ENCODE results near the gene GPR55. TPM values are rescaled to one million over a fixed set of nuclear protein-coding genes. Genes with fewer than 3 reads are reported as not detected.

GPR55 gene
- polyA plus RNA-seq, 1 donor from 2014 or later, result not detected

DNA sequence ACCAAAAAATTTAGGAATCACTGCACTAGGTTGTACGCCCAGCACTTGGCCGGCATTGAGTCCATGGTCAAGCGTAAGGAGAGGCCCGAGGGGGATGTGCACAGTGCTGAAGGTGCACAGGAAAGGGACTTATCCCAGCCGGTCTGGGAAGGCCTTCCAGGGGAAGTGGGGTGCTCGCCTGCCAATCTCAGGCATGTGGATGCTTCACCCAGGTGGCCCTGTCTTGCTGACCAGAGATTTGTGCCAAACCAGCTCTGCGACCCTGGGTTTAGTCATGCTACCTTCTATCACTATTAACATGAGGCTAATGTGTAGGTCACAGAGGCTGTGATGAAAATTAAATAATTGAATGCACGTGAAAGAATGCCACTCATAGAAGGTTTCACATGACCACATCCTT, 62.0 kb downstream of the GPR55 start:
- H3K9me3 ChIP-seq (ENCODE audit: low read length), result no peaks in the 10 kb centered on the region
- no peak overlapping the region for H3K4me3 ChIP-seq (ENCODE audit: low read length)

DNA sequence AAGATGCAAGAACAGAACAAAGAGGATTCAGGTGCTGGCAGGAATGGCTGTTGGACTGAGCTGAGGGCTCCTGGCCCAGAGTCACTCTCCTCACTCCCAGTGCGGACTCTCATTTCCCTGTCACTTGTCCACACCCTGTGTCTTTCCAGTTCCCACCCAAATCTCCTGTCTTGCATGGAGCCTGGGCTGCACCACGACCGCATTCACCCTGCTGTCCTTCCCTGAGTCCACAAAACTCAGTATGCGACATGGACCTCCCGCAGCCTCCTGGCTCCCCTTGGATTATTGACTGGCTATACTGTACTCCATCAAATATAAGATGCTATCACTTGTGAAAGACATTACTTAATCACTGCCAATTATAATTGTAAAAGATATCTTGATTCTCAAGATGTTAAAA, 62.8 kb downstream of the GPR55 start:
- no peak overlapping the region for H2AFZ ChIP-seq (ENCODE audit: low read depth, low read length)
- no peaks in the 10 kb centered on the region for H3K9me2 ChIP-seq (ENCODE audit: insufficient read depth, low read length)
- H4K20me1 ChIP-seq (ENCODE audit: insufficient read depth), result no peaks in the 10 kb centered on the region
- no peaks in the 10 kb centered on the region for H3K36me3 ChIP-seq (ENCODE audit: insufficient read depth, low read length)
- no peaks in the 10 kb centered on the region for H3K27me3 ChIP-seq (ENCODE audit: insufficient read depth, low read depth, low read length)
- no peak overlapping the region for H3K4me3 ChIP-seq (ENCODE audit: low read length)
- H3K9ac ChIP-seq (ENCODE audit: low read length), result no peak overlapping the region
- H3F3A ChIP-seq (ENCODE audit: insufficient read depth, low read length, poor library complexity, severe bottlenecking), result no peaks in the 10 kb centered on the region
- peaks cover 19% of the 10 kb centered on the region for H3K79me2 ChIP-seq (replicated peaks; ENCODE audit: insufficient read depth, low read length)
- no peak overlapping the region for H3K27ac ChIP-seq (ENCODE audit: low read length)
- H3K4me2 ChIP-seq (ENCODE audit: low read length), result no peak overlapping the region
- no peaks in the 10 kb centered on the region for H3K9me3 ChIP-seq (ENCODE audit: low read length)
- TF ChIP-seq SMC3 (conservative IDR thresholded peaks at IDR 0.05; ENCODE audit: poor library complexity) (no peak), TAF1 (IDR thresholded peaks at IDR 0.05; ENCODE audit: low read depth) (no peak), REST (IDR thresholded peaks at IDR 0.05; ENCODE audit: borderline replicate concordance) (no peak), RAD21 (conservative IDR thresholded peaks at IDR 0.05) (no peak), POLR2AphosphoS5 (IDR thresholded peaks at IDR 0.05) (no peak), CTCF (IDR thresholded peaks at IDR 0.05; ENCODE audit: poor library complexity, severe bottlenecking) (no peak)

More for the DNA sequence above, 62.0 kb downstream of the GPR55 start:
- H3K9ac ChIP-seq (ENCODE audit: low read length), result no peak overlapping the region
- no peaks in the 10 kb centered on the region for H4K20me1 ChIP-seq (ENCODE audit: insufficient read depth)
- peaks cover 25% of the 10 kb centered on the region for H3K79me2 ChIP-seq (replicated peaks; ENCODE audit: insufficient read depth, low read length)
- H3K9me2 ChIP-seq (ENCODE audit: insufficient read depth, low read length), result no peaks in the 10 kb centered on the region
- TF ChIP-seq SMC3 (conservative IDR thresholded peaks at IDR 0.05; ENCODE audit: poor library complexity) (no peak), EP300 (conservative IDR thresholded peaks at IDR 0.05; ENCODE audit: poor library complexity, severe bottlenecking) (no peak)
- H3K27ac ChIP-seq (ENCODE audit: low read length), result no peak overlapping the region
- no peaks in the 10 kb centered on the region for H3K27me3 ChIP-seq (ENCODE audit: insufficient read depth, low read depth, low read length)
- no peak overlapping the region for H2AFZ ChIP-seq (ENCODE audit: low read depth, low read length)
- no peaks in the 10 kb centered on the region for H3F3A ChIP-seq (ENCODE audit: insufficient read depth, low read length, poor library complexity, severe bottlenecking)
- H3K4me2 ChIP-seq (ENCODE audit: low read length), result no peak overlapping the region
- H3K36me3 ChIP-seq (ENCODE audit: insufficient read depth, low read length), result no peaks in the 10 kb centered on the region

DNA sequence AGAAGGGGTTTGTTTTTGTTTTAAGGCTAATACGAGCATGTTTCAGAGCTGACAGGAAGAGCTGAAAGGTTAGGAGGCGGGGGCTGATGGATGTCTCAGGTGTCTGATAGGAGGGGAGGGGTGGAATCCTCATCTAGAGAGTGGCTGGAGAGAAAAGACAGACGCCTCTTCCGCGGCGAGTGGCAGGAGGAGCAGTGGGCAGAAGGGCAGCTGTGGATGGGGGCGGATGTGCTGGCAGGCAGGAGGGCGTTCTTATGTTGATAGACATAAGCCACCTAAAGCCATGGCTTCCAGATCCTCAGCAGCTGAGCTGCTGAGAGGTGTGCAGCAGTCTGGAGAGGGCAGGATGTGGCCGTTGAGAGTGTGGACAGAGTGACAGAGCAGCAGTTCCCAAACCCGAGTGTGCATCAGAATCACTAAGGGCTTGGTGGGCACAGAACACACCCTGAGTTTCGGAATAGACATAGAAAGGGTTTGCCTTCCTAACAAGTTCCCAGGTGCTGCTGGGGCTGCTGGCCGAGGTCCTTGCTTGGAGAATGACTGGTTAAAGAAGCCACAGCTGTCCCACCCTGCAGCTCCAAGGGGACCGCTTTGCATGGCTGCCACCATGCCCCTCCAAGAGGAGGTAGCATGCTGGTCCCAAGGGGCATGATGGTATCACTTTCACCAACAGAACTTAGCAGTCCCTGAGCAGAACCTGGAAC, 63.3 kb downstream of the GPR55 start:
- H3K9me3 ChIP-seq (ENCODE audit: low read length), result no peaks in the 10 kb centered on the region
- H3K27ac ChIP-seq (ENCODE audit: low read length), result no peak overlapping the region

More for the DNA sequence above, 63.3 kb downstream of the GPR55 start:
- H3K4me3 ChIP-seq (ENCODE audit: low read length), result no peak overlapping the region
- no peak overlapping the region for H2AFZ ChIP-seq (ENCODE audit: low read depth, low read length)
- H3K27me3 ChIP-seq (ENCODE audit: insufficient read depth, low read depth, low read length), result no peaks in the 10 kb centered on the region
- no peaks in the 10 kb centered on the region for H3K36me3 ChIP-seq (ENCODE audit: insufficient read depth, low read length)
- no peak for TF ChIP-seq TAF1 (IDR thresholded peaks at IDR 0.05; ENCODE audit: low read depth)
- no peak for TF ChIP-seq MXI1 (conservative IDR thresholded peaks at IDR 0.05; ENCODE audit: poor library complexity, severe bottlenecking)
- no peaks in the 10 kb centered on the region for H4K20me1 ChIP-seq (ENCODE audit: insufficient read depth)
- peaks cover 13% of the 10 kb centered on the region for H3K79me2 ChIP-seq (replicated peaks; ENCODE audit: insufficient read depth, low read length)
- H3F3A ChIP-seq (ENCODE audit: insufficient read depth, low read length, poor library complexity, severe bottlenecking), result no peaks in the 10 kb centered on the region
- no peak overlapping the region for H3K9ac ChIP-seq (ENCODE audit: low read length)
- H3K4me2 ChIP-seq (ENCODE audit: low read length), result no peak overlapping the region
- no peaks in the 10 kb centered on the region for H3K9me2 ChIP-seq (ENCODE audit: insufficient read depth, low read length)

Other genes with a start within 250 kb of the GPR55 start
- gene CAB39, start 212.4 kb downstream of the GPR55 start, polyA plus RNA-seq, result 107 and 118 TPM in 2 replicates
- 186 and 223 TPM in 2 replicates for gene ITM2C, start 60.3 kb downstream of the GPR55 start, polyA plus RNA-seq
- gene SPATA3, start 70.9 kb upstream of the GPR55 start, polyA plus RNA-seq, result not detected in 2 replicates
- 37.7 and 73.3 TPM in 2 replicates for gene C2orf72, start 112.3 kb upstream of the GPR55 start, polyA plus RNA-seq
- 83.8 and 87.6 TPM in 2 replicates for gene PSMD1, start 131.6 kb upstream of the GPR55 start, polyA plus RNA-seq
- gene HTR2B, start 199.8 kb upstream of the GPR55 start, polyA plus RNA-seq, result 0.64 TPM in 1 of 2 replicates, not detected in the other

All from neural cell (in vitro differentiated cells).